ENCODE measurements around the gene CASP3. TPM values are rescaled to one million over a fixed set of nuclear protein-coding genes. Genes with fewer than 3 reads are reported as not detected.

Gene CASP3
- total and polyA plus RNA-seq, 2 donors (not counting 1 experiment from before 2014, with no cell fraction given) = 7.9 to 15.8 TPM

GRCh38 chr4:184648313-184649025 is 778 bp downstream of the CASP3 start:
- H3K27me3 Mint-ChIP-seq = no peaks in the 10 kb centered on the region
- Histone ChIP-seq H3K27ac (ENCODE audit: low read length in 2 of 2) (peak overlapping the region; percentile 60 to 95), H3K4me1 (ENCODE audit: control insufficient read depth in 2 of 2, insufficient read depth in 2 of 2, low read length in 2 of 2) (peaks cover 24 to 29% of the 10 kb centered on the region in 2 donors), H3K4me3 (ENCODE audit: control extremely low read depth in 1 of 5, extremely low read depth in 1 of 5, insufficient read depth in 1 of 5, low read depth in 2 of 5, low read length in 4 of 5) (peak overlapping the region; percentile 64 to 95 (median 89)), H3K79me2 (ENCODE audit: control insufficient read depth, insufficient read depth, low read length) (peaks cover 60% of the 10 kb centered on the region), H3K9ac (ENCODE audit: low read length) (peak overlapping the region; percentile 97), H3K36me3 (replicated peaks in 1 of 2; ENCODE audit: control extremely low read depth in 1 of 2, control insufficient read depth in 1 of 2, extremely low read depth in 1 of 2, insufficient read depth in 2 of 2, low read length in 1 of 2) (peaks cover 1 to 6% of the 10 kb centered on the region in 2 experiments), H3K9me3 (ENCODE audit: control extremely low read depth in 1 of 3, control insufficient read depth in 2 of 3, insufficient read depth in 1 of 3, low read length in 2 of 3) (no peaks in the 10 kb centered on the region), H3K27me3 (replicated peaks in 1 of 4; ENCODE audit: control extremely low read depth in 1 of 4, control insufficient read depth in 3 of 4, insufficient read depth in 4 of 4, low read length in 3 of 4) (no peaks in the 10 kb centered on the region), H2AFZ (ENCODE audit: insufficient read depth, low read depth, low read length, poor library complexity, severe bottlenecking) (peak overlapping the region; percentile 91), H4K20me1 (ENCODE audit: control insufficient read depth, insufficient read depth, low read length, poor library complexity, severe bottlenecking) (peaks cover 15% of the 10 kb centered on the region), H3K4me2 (replicated peaks; ENCODE audit: low read depth, low read length, poor library complexity, severe bottlenecking) (peak overlapping the region; percentile 93)
- H3K27ac Mint-ChIP-seq = peak overlapping the region; percentile 93
- no peaks in the 10 kb centered on the region for H3K9me3 Mint-ChIP-seq (ENCODE audit: insufficient read depth)
- peaks cover 50% of the 10 kb centered on the region for H3K4me1 Mint-ChIP-seq
- no peak for TF ChIP-seq CTCF (IDR thresholded peaks at IDR 0.05)
- no peak for TF ChIP-seq EZH2 (IDR thresholded peaks at IDR 0.05; ENCODE audit: borderline replicate concordance, insufficient read depth, low read depth, low read length, poor library complexity, severe bottlenecking)
- CTCF ChIA-PET = interaction anchor here (1.3 to 2.7 kb wide), 4 partner anchors 85 to 384 kb away, joined by 3 to 10 read pairs (median 7); partner anchors contain the start of gene CENPU
- DNase-seq (peak; percentile 54), ATAC-seq (ENCODE audit: low read depth) (peak; percentile 2)
- intact Hi-C loops (cut with micrococcal nuclease) = loop anchor here (1.0 to 5.0 kb wide), 8 partner anchors 86 to 822 kb away; partner anchors contain the start of genes ACSL1, CCDC110, CENPU and SLC25A4
- peak overlapping the region; percentile 94 for H3K4me3 Mint-ChIP-seq
- POLR2A ChIA-PET = interaction anchor here (1.1 to 2.5 kb wide), 3 partner anchors 85 to 380 kb away, joined by 4 to 23 read pairs (median 9); partner anchors contain the start of genes CENPU and IRF2
- WGBS (ENCODE audit: insufficient coverage) = under 1% methylated on average over 52 of the region's 52 CpGs

GRCh38 chr4:184648054-184648312 is 1.3 kb downstream of the CASP3 start:
- peak overlapping the region; percentile 93 for H3K4me2 ChIP-seq (replicated peaks; ENCODE audit: low read depth, low read length, poor library complexity, severe bottlenecking)
- H3K36me3 ChIP-seq (replicated peaks in 1 of 2; ENCODE audit: control extremely low read depth in 1 of 2, control insufficient read depth in 1 of 2, extremely low read depth in 1 of 2, insufficient read depth in 2 of 2, low read length in 1 of 2) = peaks cover 1 to 6% of the 10 kb centered on the region in 2 experiments
- Mint-ChIP-seq H3K4me3 (peak overlapping the region; percentile 94), H3K9me3 (ENCODE audit: insufficient read depth) (no peaks in the 10 kb centered on the region), H3K4me1 (peaks cover 50% of the 10 kb centered on the region), H3K27ac (peak overlapping the region; percentile 93), H3K27me3 (no peaks in the 10 kb centered on the region)
- H3K79me2 ChIP-seq (ENCODE audit: control insufficient read depth, insufficient read depth, low read length) = peaks cover 65% of the 10 kb centered on the region
- peak overlapping the region; percentile 97 for H3K9ac ChIP-seq (ENCODE audit: low read length)
- intact Hi-C loops (cut with micrococcal nuclease) = loop anchor here (2.0 to 5.0 kb wide), 3 partner anchors 495 to 823 kb away; partner anchors contain the start of genes CCDC110 and SLC25A4
- H2AFZ ChIP-seq (ENCODE audit: insufficient read depth, low read depth, low read length, poor library complexity, severe bottlenecking) = peak overlapping the region; percentile 91
- H3K27ac ChIP-seq (ENCODE audit: low read length in 2 of 2) = peak overlapping the region in 1 of 2 donors; percentile 95
- peaks cover 17% of the 10 kb centered on the region for H4K20me1 ChIP-seq (ENCODE audit: control insufficient read depth, insufficient read depth, low read length, poor library complexity, severe bottlenecking)
- CTCF ChIA-PET = interaction anchor here (1.3 to 2.7 kb wide), 2 partner anchors 111 to 384 kb away, joined by 3 to 10 read pairs; no protein-coding TSS in a partner anchor
- DNase-seq (no peak), ATAC-seq (ENCODE audit: low read depth) (no peak)
- WGBS (ENCODE audit: insufficient coverage) = 15% methylated on average over 4 of the region's 6 CpGs
- no peaks in the 10 kb centered on the region for H3K27me3 ChIP-seq (replicated peaks in 1 of 4; ENCODE audit: control extremely low read depth in 1 of 4, control insufficient read depth in 3 of 4, insufficient read depth in 4 of 4, low read length in 3 of 4)
- POLR2A ChIA-PET = interaction anchor here (1.9 to 2.5 kb wide), 2 partner anchors 86 to 173 kb away, joined by 9 to 23 read pairs; partner anchors contain the start of genes CENPU and IRF2
- H3K9me3 ChIP-seq (ENCODE audit: control extremely low read depth in 1 of 3, control insufficient read depth in 2 of 3, insufficient read depth in 1 of 3, low read length in 2 of 3) = no peaks in the 10 kb centered on the region
- peaks cover 24 to 29% of the 10 kb centered on the region in 2 donors for H3K4me1 ChIP-seq (ENCODE audit: control insufficient read depth in 2 of 2, insufficient read depth in 2 of 2, low read length in 2 of 2)
- TF ChIP-seq CTCF (IDR thresholded peaks at IDR 0.05) = no peak
- TF ChIP-seq EZH2 (IDR thresholded peaks at IDR 0.05; ENCODE audit: borderline replicate concordance, insufficient read depth, low read depth, low read length, poor library complexity, severe bottlenecking) = no peak
- peak overlapping the region; percentile 64 to 95 (median 89) for H3K4me3 ChIP-seq (ENCODE audit: control extremely low read depth in 1 of 5, extremely low read depth in 1 of 5, insufficient read depth in 1 of 5, low read depth in 2 of 5, low read length in 4 of 5)

All from B cell (primary cell).